Testis (tissue), 3 donors: ENCODE results near the gene STX3. TPM values are rescaled to one million over a fixed set of nuclear protein-coding genes. Genes with fewer than 3 reads are reported as not detected.

Experiments
- DNase-seq: peaks from one replicate; pipeline ENCODE4 v3.0.0-alpha.2; 2019
- H3K27ac ChIP-seq, 2 donors: fragments of 200-600 bp; sonication (generic); one replicate each; pipeline ENCODE4 v1.5.1; 2019
- H3K27me3 ChIP-seq: fragments of 200-600 bp; sonication (generic); one replicate; pipeline ENCODE4 v1.5.1; 2019
- H3K36me3 ChIP-seq: fragments of 200-600 bp; sonication (generic); one replicate; pipeline ENCODE4 v1.5.1; 2017; ENCODE audit warnings: low read depth; ENCODE audit errors: missing control alignments
- H3K4me1 ChIP-seq: fragments of 200-600 bp; sonication (generic); one replicate; pipeline ENCODE4 v1.5.1; 2019
- H3K4me3 ChIP-seq, 2 donors: fragments of 200-600 bp; sonication (generic); one replicate each; pipeline ENCODE4 v1.5.1; 2017 to 2019
- H3K9me3 ChIP-seq: fragments of 200-600 bp; sonication (generic); one replicate; pipeline ENCODE4 v1.5.1; 2017
- CTCF ChIP-seq, 3 experiments: fragments of 450-650 bp in 2 of 3; fragments of 200-600 bp in 1 of 3; sonication (generic) in 1 of 3; IDR thresholded peaks; one replicate each; pipeline ENCODE4 v1.5.1; 2016 to 2019; ENCODE audit warnings: antibody characterized with exemption in 3 of 3, mild to moderate bottlenecking in 2 of 3, moderate library complexity in 1 of 3
- POLR2A ChIP-seq: fragments of 450-650 bp; IDR thresholded peaks from one replicate; pipeline ENCODE4 v1.6.1; 2017; ENCODE audit warnings: antibody characterized with exemption, mild to moderate bottlenecking, moderate library complexity
- WGBS, 2 donors: methylation state at CpG; one replicate each; pipeline ENCODE4 v1.1.5; 2018; 5-methylcytosine and 5-hydroxymethylcytosine counted together
- intact Hi-C: fragments of 100-400 bp; cut with DNase I; formaldehyde crosslinking; loops from one replicate; pipeline ENCODE4 v1.15.1; 2023; ENCODE audit warnings: low total_unique reads
- polyA plus RNA-seq: library from polyadenylated mRNA; stranded (reverse); fragments of 350-450 nt; fragmentation: Illumina TruSeq; extraction: RNeasy Lipid Tissue Mini Kit (QIAGEN cat#74804); gene quantifications from one replicate; pipeline ENCODE4 v1.2.3, GENCODE V29; 2014; ENCODE audit warnings: low read depth, low replicate concordance; ENCODE audit not compliant: insufficient read depth
- total RNA-seq, 2 donors: library from RNA; depleted of rRNA; stranded (reverse); fragments of >200 nt; gene quantifications; one replicate each; pipeline ENCODE4 v1.2.3, GENCODE V29; 2016

STX3 gene
- total and polyA plus RNA-seq, 3 donors from 2014 or later = 25.3 to 103 (median 94.3) TPM

GRCh38 chr11:59710136-59710847 lies 44.9 kb upstream of the STX3 start:
- no peaks in the 10 kb centered on the region for H3K9me3 ChIP-seq
- TF ChIP-seq CTCF (IDR thresholded peaks at IDR 0.05) = no peak
- no peak for TF ChIP-seq POLR2A
- H3K4me3 ChIP-seq = no peak overlapping the region
- H3K27me3 ChIP-seq = no peaks in the 10 kb centered on the region
- no peak overlapping the region for H3K27ac ChIP-seq
- intact Hi-C loops = no loop called here
- 82 to 84% methylated on average over 3 of the region's 3 CpGs for WGBS, 2 donors
- no peak for DNase-seq
- H3K36me3 ChIP-seq = no peaks in the 10 kb centered on the region
- no peaks in the 10 kb centered on the region for H3K4me1 ChIP-seq

DNA sequence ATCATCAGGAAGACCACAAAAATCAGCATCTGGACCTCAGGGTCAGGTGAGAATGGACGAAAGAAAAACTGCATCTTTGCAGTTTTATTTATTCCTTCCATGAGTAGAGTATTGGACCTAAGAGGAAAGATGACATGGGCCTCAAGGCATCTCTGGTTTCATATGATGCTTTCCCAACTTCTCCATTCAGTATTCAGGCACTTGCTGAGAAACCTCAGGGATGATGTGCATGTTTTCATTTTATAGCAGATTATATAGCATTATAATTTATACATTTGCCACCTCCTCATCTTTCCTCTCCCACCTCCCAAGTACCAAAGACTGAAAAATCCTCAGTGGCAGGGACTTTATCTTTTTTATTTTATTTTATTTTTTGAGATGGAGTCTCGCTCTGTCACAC lies 41.4 kb upstream of the STX3 start, which contains the start of gene OR10V1:
TSS of gene OR10V1 (minus strand) at position 101 of the 400 bp plus-strand sequence. CDS start at position 101, 0 bp downstream.
- intact Hi-C loops = no loop called here

DNA sequence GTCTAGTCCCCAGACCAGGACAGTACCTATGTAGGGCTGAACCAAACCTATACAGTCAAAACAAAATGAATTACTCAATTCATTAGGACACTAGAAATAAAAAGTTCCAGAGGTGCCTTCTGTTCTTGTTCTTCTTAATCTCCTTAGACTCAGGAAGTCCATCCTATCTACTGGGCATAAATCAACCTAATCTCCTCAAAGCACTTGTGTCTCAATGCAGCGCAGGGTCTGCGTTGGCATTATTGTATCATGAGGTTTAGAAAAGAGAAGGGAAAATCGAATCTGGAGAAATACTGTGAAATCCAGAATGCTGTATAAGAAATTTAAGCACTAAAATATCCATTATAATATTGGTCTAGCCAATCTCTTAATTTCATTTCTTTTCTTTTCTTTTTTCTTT lies 39.1 kb upstream of the STX3 start:
- H3K27me3 ChIP-seq = no peaks in the 10 kb centered on the region
- WGBS, 2 donors = 56 to 78% methylated on average over 3 of the region's 3 CpGs
- H3K27ac ChIP-seq = no peak overlapping the region
- H3K9me3 ChIP-seq = no peaks in the 10 kb centered on the region
- intact Hi-C loops = no loop called here
- H3K4me3 ChIP-seq = no peak overlapping the region
- no peak for TF ChIP-seq CTCF (IDR thresholded peaks at IDR 0.05)
- TF ChIP-seq POLR2A = no peak
- no peak for DNase-seq
- no peaks in the 10 kb centered on the region for H3K4me1 ChIP-seq
- no peaks in the 10 kb centered on the region for H3K36me3 ChIP-seq

More for the DNA sequence above, 41.4 kb upstream of the STX3 start, which contains the start of gene OR10V1:
- Histone ChIP-seq H3K27me3 (no peaks in the 10 kb centered on the region), H3K4me3 (no peak within 1 kb of the TSS), H3K4me1 (no peaks in the 10 kb centered on the region), H3K27ac (no peak within 1 kb of the TSS), H3K36me3 (no peaks in the 10 kb centered on the region), H3K9me3 (no peaks in the 10 kb centered on the region)
- no peak for DNase-seq
- TF ChIP-seq POLR2A (no peak), CTCF (IDR thresholded peaks at IDR 0.05) (no peak)
- WGBS, 2 donors = 91 to 95% methylated on average over 2 of the region's 2 CpGs

- 89 to 90% methylated on average over 2 of the region's 2 CpGs for WGBS, 2 donors
- Histone ChIP-seq H3K4me3 (no peak overlapping the region), H3K36me3 (no peaks in the 10 kb centered on the region), H3K27ac (no peak overlapping the region), H3K27me3 (no peaks in the 10 kb centered on the region), H3K4me1 (no peaks in the 10 kb centered on the region), H3K9me3 (no peaks in the 10 kb centered on the region)
- intact Hi-C loops = no loop called here
- no peak for DNase-seq
- no peak for TF ChIP-seq POLR2A
These were observed 35.6 kb upstream of the STX3 start for GRCh38 chr11:59719556-59719955.

GRCh38 chr11:59724066-59724465 lies 31.1 kb upstream of the STX3 start:
- H3K27me3 ChIP-seq = no peaks in the 10 kb centered on the region
- no peaks in the 10 kb centered on the region for H3K36me3 ChIP-seq
- H3K4me1 ChIP-seq = no peaks in the 10 kb centered on the region
- TF ChIP-seq CTCF (IDR thresholded peaks at IDR 0.05) = no peak
- no peak for TF ChIP-seq POLR2A
- no peak overlapping the region for H3K4me3 ChIP-seq
- DNase-seq = no peak
- no peak overlapping the region for H3K27ac ChIP-seq
- no peaks in the 10 kb centered on the region for H3K9me3 ChIP-seq
- intact Hi-C loops = no loop called here
- WGBS, 2 donors = 85 to 93% methylated on average over 3 of the region's 3 CpGs
